ENCODE measurements around the gene ABCB9.
A peak's percentile ranks its signal among the peaks of the same experiment; 100 is the strongest.

- TF ChIP-seq CTCF (IDR thresholded peaks at IDR 0.05) = no peak
- peak in 1 of 3 donors; percentile 25 for TF ChIP-seq POLR2AphosphoS5 (IDR thresholded peaks at IDR 0.05)
- TF ChIP-seq POLR2A (IDR thresholded peaks at IDR 0.05) = no peak
Observed at GRCh38 chr12:122891661-122892525, 74.4 kb downstream of the ABCB9 start.
